ENCODE measurements around the gene AKNAD1. TPM values are rescaled to one million over a fixed set of nuclear protein-coding genes. Genes with fewer than 3 reads are reported as not detected.
"Not testable (repeated sequence)": the region's sequence is repeated elsewhere in the genome, so short reads cannot be mapped to it uniquely, and the experiment has no call there.

The AKNAD1 gene
- total RNA-seq, 6 experiments from 2014 or later, result not detected

GRCh38 chr1:108893141-108893530, 36.2 kb upstream of the AKNAD1 start:
- Histone ChIP-seq H3K27me3 (no peaks in the 10 kb centered on the region), H3K36me3 (no peaks in the 10 kb centered on the region), H3K4me1 (no peaks in the 10 kb centered on the region), H3K27ac (no peak overlapping the region), H3K9me3 (no peaks in the 10 kb centered on the region), H3K4me3 (no peak overlapping the region)
- intact Hi-C loops (cut with DNase I), result no loop called here
- ATAC-seq (no peak), DNase-seq (no peak)
- no peak for TF ChIP-seq CTCF (IDR thresholded peaks at IDR 0.05)
- no peak for TF ChIP-seq POLR2A (IDR thresholded peaks at IDR 0.05)
- WGBS (ENCODE audit: insufficient coverage, low coverage, low lambda C conversion rate, missing lambda C conversion rate), result 86% methylated on average over 4 of the region's 4 CpGs

GRCh38 chr1:108892356-108893140, 35.7 kb upstream of the AKNAD1 start:
- Histone ChIP-seq H3K4me3 (no peak overlapping the region), H3K9me3 (no peaks in the 10 kb centered on the region), H3K27me3 (no peaks in the 10 kb centered on the region), H3K36me3 (no peaks in the 10 kb centered on the region), H3K4me1 (no peaks in the 10 kb centered on the region), H3K27ac (no peak overlapping the region)
- ATAC-seq, result no peak
- WGBS (ENCODE audit: insufficient coverage, low coverage, low lambda C conversion rate, missing lambda C conversion rate), result 78% methylated on average over 3 of the region's 3 CpGs
- intact Hi-C loops (cut with DNase I), result no loop called here
- TF ChIP-seq POLR2A (IDR thresholded peaks at IDR 0.05) (no peak), CTCF (IDR thresholded peaks at IDR 0.05) (no peak)
- no peak for DNase-seq

- no peaks in the 10 kb centered on the region for H3K36me3 ChIP-seq
- H3K9me3 ChIP-seq, result no peaks in the 10 kb centered on the region
- no peaks in the 10 kb centered on the region for H3K4me1 ChIP-seq
- 74% methylated on average over 7 of the region's 7 CpGs for whole genome bisulfite sequencing (ENCODE audit: insufficient coverage, low coverage, low lambda C conversion rate, missing lambda C conversion rate)
- H3K27me3 ChIP-seq, result no peaks in the 10 kb centered on the region
- ATAC-seq (no peak), DNase-seq (no peak)
- no peak for TF ChIP-seq CTCF (IDR thresholded peaks at IDR 0.05)
- no peak for TF ChIP-seq POLR2A (IDR thresholded peaks at IDR 0.05)
- intact Hi-C loops (cut with DNase I), result loop anchor here in 1 of 2 donors (10.0 kb wide), 1 partner anchor 55 kb away; no protein-coding TSS in a partner anchor
- H3K27ac ChIP-seq, result no peak overlapping the region
- H3K4me3 ChIP-seq, result no peak overlapping the region
Measured at GRCh38 chr1:108889706-108890384, 33.0 kb upstream of the AKNAD1 start.

- H3K9me3 ChIP-seq, H3K4me3 ChIP-seq, H3K4me1 ChIP-seq, H3K27ac ChIP-seq, DNase-seq, H3K36me3 ChIP-seq, H3K27me3 ChIP-seq, ATAC-seq: not testable (repeated sequence)
- 56% methylated on average over 6 of the region's 6 CpGs for WGBS (ENCODE audit: insufficient coverage, low coverage, low lambda C conversion rate, missing lambda C conversion rate)
- intact Hi-C loops (cut with DNase I), result loop anchor here in 1 of 2 donors (10.0 kb wide), 1 partner anchor 54 kb away; no protein-coding TSS in a partner anchor
Measured at GRCh38 chr1:108889006-108889645, 32.2 kb upstream of the AKNAD1 start.

- Histone ChIP-seq H3K4me3 (no peak overlapping the region), H3K9me3 (no peaks in the 10 kb centered on the region), H3K27me3 (no peaks in the 10 kb centered on the region), H3K4me1 (no peaks in the 10 kb centered on the region), H3K27ac (no peak overlapping the region), H3K36me3 (no peaks in the 10 kb centered on the region)
- DNase-seq (no peak), ATAC-seq (no peak)
- WGBS (ENCODE audit: insufficient coverage, low coverage, low lambda C conversion rate, missing lambda C conversion rate), result 82% methylated on average over 2 of the region's 2 CpGs
- TF ChIP-seq CTCF (IDR thresholded peaks at IDR 0.05), result no peak
- no peak for TF ChIP-seq POLR2A (IDR thresholded peaks at IDR 0.05)
- intact Hi-C loops (cut with DNase I), result loop anchor here in 1 of 2 donors (10.0 kb wide), 1 partner anchor 51 kb away; no protein-coding TSS in a partner anchor
Measured at GRCh38 chr1:108886292-108886691, 29.4 kb upstream of the AKNAD1 start.

All from right lobe of liver (tissue), 6 donors.